GM23338 (cell line): ENCODE measurements around the gene SNAPIN. TPM values are rescaled to one million over a fixed set of nuclear protein-coding genes. Genes with fewer than 3 reads are reported as not detected.

Experiments
- ATAC-seq: fragments of 200-7000 bp; cut with Tn5 transposase; 3 replicates; pipeline ENCODE4 v1.9.1; 2020
- DNase-seq: peaks from one replicate; pipeline ENCODE4 v3.0.0-alpha.2; 2015; ENCODE audit warnings: low spot score
- H2AFZ ChIP-seq: fragments of 200-600 bp; sonication (generic); 2 replicates; pipeline ENCODE4 v1.8.0; 2016; ENCODE audit warnings: antibody characterized with exemption, mild to moderate bottlenecking, moderate library complexity
- H3F3A ChIP-seq: fragments of 200-600 bp; sonication (generic); replicated peaks from 2 replicates; pipeline ENCODE4 v1.8.0; 2017; ENCODE audit warnings: antibody characterized with exemption, mixed run types, low read depth
- H3K27ac ChIP-seq: fragments of 200-600 bp; sonication (generic); 2 replicates; pipeline ENCODE4 v1.6.1; 2016; ENCODE audit warnings: low read depth
- H3K27me3 ChIP-seq: fragments of 200-600 bp; sonication (generic); 2 replicates; pipeline ENCODE4 v1.8.0; 2016; ENCODE audit warnings: mild to moderate bottlenecking, mixed run types, moderate library complexity; ENCODE audit not compliant: insufficient read depth
- H3K36me3 ChIP-seq: fragments of 200-600 bp; sonication (generic); 2 replicates; pipeline ENCODE4 v1.8.0; 2016; ENCODE audit warnings: mild to moderate bottlenecking; ENCODE audit not compliant: insufficient read depth
- H3K4me1 ChIP-seq: fragments of 200-600 bp; sonication (generic); 2 replicates; pipeline ENCODE4 v1.8.0; 2016; ENCODE audit warnings: mild to moderate bottlenecking, moderate library complexity; ENCODE audit not compliant: insufficient read depth
- H3K4me2 ChIP-seq: fragments of 200-600 bp; sonication (generic); 2 replicates; pipeline ENCODE4 v1.7.1; 2017; ENCODE audit warnings: mixed run types
- H3K4me3 ChIP-seq: fragments of 200-600 bp; sonication (generic); 2 replicates; pipeline ENCODE4 v1.6.1; 2016; ENCODE audit warnings: mixed run types
- H3K79me2 ChIP-seq: fragments of 200-600 bp; sonication (generic); replicated peaks from 2 replicates; pipeline ENCODE4 v1.8.0; 2017; ENCODE audit warnings: mild to moderate bottlenecking; ENCODE audit not compliant: insufficient read depth
- H3K9me2 ChIP-seq: fragments of 200-600 bp; sonication (generic); 2 replicates; pipeline ENCODE4 v1.8.0; 2017; ENCODE audit not compliant: insufficient read depth
- H4K20me1 ChIP-seq: fragments of 200-600 bp; sonication (generic); replicated peaks from 2 replicates; pipeline ENCODE4 v1.8.0; 2017; ENCODE audit warnings: mild to moderate bottlenecking; ENCODE audit not compliant: insufficient read depth
- H3K27ac Mint-ChIP-seq: 2 replicates; pipeline ENCODE4 v1.8.0; 2020; ENCODE audit warnings: inconsistent platforms, mild to moderate bottlenecking, moderate library complexity, mixed read lengths
- H3K27me3 Mint-ChIP-seq: 3 replicates; pipeline ENCODE4 v1.8.0; 2022; ENCODE audit warnings: low read depth, mild to moderate bottlenecking, moderate library complexity, mixed read lengths, inconsistent platforms; ENCODE audit not compliant: insufficient read depth, poor library complexity
- H3K36me3 Mint-ChIP-seq: 3 replicates; pipeline ENCODE4 v1.8.0; 2021; ENCODE audit warnings: low read depth, mild to moderate bottlenecking, inconsistent platforms, moderate library complexity, mixed read lengths
- H3K4me1 Mint-ChIP-seq: 3 replicates; pipeline ENCODE4 v1.8.0; 2020; ENCODE audit warnings: mild to moderate bottlenecking, inconsistent platforms, mixed read lengths
- H3K4me3 Mint-ChIP-seq: 3 replicates; pipeline ENCODE4 v1.8.0; 2021; ENCODE audit warnings: moderate library complexity, mild to moderate bottlenecking, inconsistent platforms, mixed read lengths
- H3K9me3 Mint-ChIP-seq: 3 replicates; pipeline ENCODE4 v1.8.0; 2020; ENCODE audit warnings: moderate library complexity, mild to moderate bottlenecking, inconsistent platforms, mixed read lengths
- CREB1 ChIP-seq: fragments of 250-450 bp; sonication (Bioruptor Pico); IDR thresholded peaks from 2 replicates; pipeline ENCODE4 v1.5.0; 2020; ENCODE audit warnings: low read depth, mild to moderate bottlenecking, moderate library complexity
- CTCF ChIP-seq, 2 experiments: fragments of 200-600 bp in 1 of 2; sonication (generic) in 1 of 2; conservative IDR thresholded peaks; 2 replicates each; pipeline versions ENCODE4 v1.5.1 to v1.6.1; 2016 to 2017; ENCODE audit warnings: antibody characterized with exemption in 2 of 2, low read depth in 2 of 2, mild to moderate bottlenecking in 2 of 2, moderate library complexity in 1 of 2
- EZH2phosphoT487 ChIP-seq: fragments of 200-600 bp; sonication (generic); IDR thresholded peaks from one replicate; pipeline ENCODE4 v1.8.1; 2018; ENCODE audit warnings: antibody characterized with exemption; ENCODE audit not compliant: unreplicated experiment
- JUNB ChIP-seq: IDR thresholded peaks from one replicate; pipeline ENCODE4 v1.6.1; 2016; ENCODE audit warnings: antibody characterized with exemption; ENCODE audit not compliant: unreplicated experiment
- NANOG ChIP-seq: IDR thresholded peaks from 2 replicates; pipeline ENCODE4 v1.6.1; 2016; ENCODE audit warnings: antibody characterized with exemption, borderline replicate concordance
- POLR2AphosphoS5 ChIP-seq: IDR thresholded peaks from 2 replicates; pipeline ENCODE4 v1.6.1; 2016; ENCODE audit warnings: antibody characterized with exemption, low read depth
- STAT1 ChIP-seq: IDR thresholded peaks from one replicate; pipeline ENCODE4 v1.6.1; 2016; ENCODE audit warnings: antibody characterized with exemption; ENCODE audit not compliant: unreplicated experiment
- ZNF331 ChIP-seq: fragments of 250-450 bp; sonication (Bioruptor Pico); IDR thresholded peaks from 2 replicates; pipeline ENCODE4 v1.5.0; 2020; ENCODE audit warnings: low read depth, mild to moderate bottlenecking, moderate library complexity
- polyA plus RNA-seq: library from polyadenylated mRNA; unstranded; fragments of >200 nt; fragmentation: Nextera tagmentation; extraction: Ambion mirVana; gene quantifications from 2 replicates; pipeline ENCODE4 v1.2.1, GENCODE V29; 2016
- total RNA-seq: library from RNA; depleted of rRNA; stranded (reverse); fragments of >200 nt; shearing (Covaris generic); gene quantifications from 2 replicates; pipeline ENCODE4 v1.2.3, GENCODE V29; 2014
- TF ChIP-seq, protein P1 (sequence below): IDR thresholded peaks from 2 replicates; pipeline ENCODE4 v1.6.1; 2016; ENCODE audit warnings: antibody characterized with exemption
- TF ChIP-seq, protein P2 (sequence below): IDR thresholded peaks from one replicate; pipeline ENCODE4 v1.6.1; 2018; ENCODE audit warnings: antibody characterized with exemption; ENCODE audit not compliant: unreplicated experiment

Gene SNAPIN
- total and polyA plus RNA-seq, 2 experiments from 2014 or later: 25.6 to 48.5 TPM

- TF ChIP-seq EZH2phosphoT487: no peak
- TF ChIP-seq, protein P1, sequence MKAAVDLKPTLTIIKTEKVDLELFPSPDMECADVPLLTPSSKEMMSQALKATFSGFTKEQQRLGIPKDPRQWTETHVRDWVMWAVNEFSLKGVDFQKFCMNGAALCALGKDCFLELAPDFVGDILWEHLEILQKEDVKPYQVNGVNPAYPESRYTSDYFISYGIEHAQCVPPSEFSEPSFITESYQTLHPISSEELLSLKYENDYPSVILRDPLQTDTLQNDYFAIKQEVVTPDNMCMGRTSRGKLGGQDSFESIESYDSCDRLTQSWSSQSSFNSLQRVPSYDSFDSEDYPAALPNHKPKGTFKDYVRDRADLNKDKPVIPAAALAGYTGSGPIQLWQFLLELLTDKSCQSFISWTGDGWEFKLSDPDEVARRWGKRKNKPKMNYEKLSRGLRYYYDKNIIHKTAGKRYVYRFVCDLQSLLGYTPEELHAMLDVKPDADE: no peak
- TF ChIP-seq CTCF (conservative IDR thresholded peaks at IDR 0.05; ENCODE audit: low read depth in 2 of 2): no peak
- TF ChIP-seq CREB1 (CRISPR knock-in tag): no peak
- TF ChIP-seq ZNF331: no peak
These were observed 44.2 kb upstream of the SNAPIN start (continued) for GRCh38 chr1:153614189-153614900.

- H2AFZ ChIP-seq: no peak overlapping the region
- no peaks in the 10 kb centered on the region for H3K27me3 ChIP-seq
- no peaks in the 10 kb centered on the region for H3K79me2 ChIP-seq
- H3K9me2 ChIP-seq: no peaks in the 10 kb centered on the region
- Mint-ChIP-seq H3K27ac (no peak overlapping the region), H3K27me3 (peaks cover 14% of the 10 kb centered on the region), H3K4me1 (peaks cover 38% of the 10 kb centered on the region), H3K4me3 (no peak overlapping the region), H3K36me3 (peaks cover 11% of the 10 kb centered on the region; the same call in 2 of the 3 replicates), H3K9me3 (no peaks in the 10 kb centered on the region)
- H3K36me3 ChIP-seq: no peaks in the 10 kb centered on the region
- no peak for ATAC-seq
- H3K4me1 ChIP-seq: peaks cover 11% of the 10 kb centered on the region
- no peaks in the 10 kb centered on the region for H3F3A ChIP-seq
- H4K20me1 ChIP-seq: no peaks in the 10 kb centered on the region
- no peak overlapping the region for H3K4me3 ChIP-seq
- no peak overlapping the region for H3K27ac ChIP-seq
- no peak overlapping the region for H3K4me2 ChIP-seq
- no peak for DNase-seq
- TF ChIP-seq JUNB: no peak
- no peak for TF ChIP-seq CTCF (conservative IDR thresholded peaks at IDR 0.05; ENCODE audit: low read depth in 2 of 2)
- TF ChIP-seq EZH2phosphoT487: no peak
- TF ChIP-seq POLR2AphosphoS5: no peak
- TF ChIP-seq STAT1: no peak
- TF ChIP-seq, protein P1: no peak
- TF ChIP-seq ZNF331: no peak
- no peak for TF ChIP-seq NANOG
- TF ChIP-seq, protein P2, sequence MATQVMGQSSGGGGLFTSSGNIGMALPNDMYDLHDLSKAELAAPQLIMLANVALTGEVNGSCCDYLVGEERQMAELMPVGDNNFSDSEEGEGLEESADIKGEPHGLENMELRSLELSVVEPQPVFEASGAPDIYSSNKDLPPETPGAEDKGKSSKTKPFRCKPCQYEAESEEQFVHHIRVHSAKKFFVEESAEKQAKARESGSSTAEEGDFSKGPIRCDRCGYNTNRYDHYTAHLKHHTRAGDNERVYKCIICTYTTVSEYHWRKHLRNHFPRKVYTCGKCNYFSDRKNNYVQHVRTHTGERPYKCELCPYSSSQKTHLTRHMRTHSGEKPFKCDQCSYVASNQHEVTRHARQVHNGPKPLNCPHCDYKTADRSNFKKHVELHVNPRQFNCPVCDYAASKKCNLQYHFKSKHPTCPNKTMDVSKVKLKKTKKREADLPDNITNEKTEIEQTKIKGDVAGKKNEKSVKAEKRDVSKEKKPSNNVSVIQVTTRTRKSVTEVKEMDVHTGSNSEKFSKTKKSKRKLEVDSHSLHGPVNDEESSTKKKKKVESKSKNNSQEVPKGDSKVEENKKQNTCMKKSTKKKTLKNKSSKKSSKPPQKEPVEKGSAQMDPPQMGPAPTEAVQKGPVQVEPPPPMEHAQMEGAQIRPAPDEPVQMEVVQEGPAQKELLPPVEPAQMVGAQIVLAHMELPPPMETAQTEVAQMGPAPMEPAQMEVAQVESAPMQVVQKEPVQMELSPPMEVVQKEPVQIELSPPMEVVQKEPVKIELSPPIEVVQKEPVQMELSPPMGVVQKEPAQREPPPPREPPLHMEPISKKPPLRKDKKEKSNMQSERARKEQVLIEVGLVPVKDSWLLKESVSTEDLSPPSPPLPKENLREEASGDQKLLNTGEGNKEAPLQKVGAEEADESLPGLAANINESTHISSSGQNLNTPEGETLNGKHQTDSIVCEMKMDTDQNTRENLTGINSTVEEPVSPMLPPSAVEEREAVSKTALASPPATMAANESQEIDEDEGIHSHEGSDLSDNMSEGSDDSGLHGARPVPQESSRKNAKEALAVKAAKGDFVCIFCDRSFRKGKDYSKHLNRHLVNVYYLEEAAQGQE: no peak
These were observed 43.6 kb upstream of the SNAPIN start for GRCh38 chr1:153614906-153615305.
